Pancreas (tissue), 10 donors: ENCODE measurements around the gene OR13C3. TPM values are rescaled to one million over a fixed set of nuclear protein-coding genes. Genes with fewer than 3 reads are reported as not detected.
"Not testable (repeated sequence)": the region's sequence is repeated elsewhere in the genome, so short reads cannot be mapped to it uniquely, and the experiment has no call there.

Experiments
- ATAC-seq, 4 donors: fragments of 200-7000 bp; cut with Tn5 transposase; one replicate each; pipeline versions ENCODE4 v1.8.0 to v1.9.1; 2020; ENCODE audit warnings: mild to moderate bottlenecking in 4 of 4, moderate library complexity in 4 of 4
- DNase-seq, 6 donors: peaks; one replicate each; pipeline ENCODE4 v3.0.0-alpha.2; 2020
- FAIRE-seq: peaks from 2 replicates; lab custom pipeline; 2012; peaks lifted over from hg19 to GRCh38; lab: Jason Lieb, UNC
- H3K27ac ChIP-seq, 4 donors: fragments of 200-600 bp; sonication (generic); 1 replicate in 3 of 4; 2 replicates in 1 of 4; pipeline versions ENCODE4 v1.5.0 to v1.8.0; 2020
- H3K27me3 ChIP-seq, 4 donors: fragments of 200-600 bp; one replicate each; pipeline ENCODE4 v1.8.0; 2021
- H3K36me3 ChIP-seq, 3 donors: fragments of 200-600 bp; sonication (generic) in 1 of 3; one replicate each; pipeline versions ENCODE4 v1.5.0 to v1.8.0; 2020 to 2021
- H3K4me1 ChIP-seq, 3 donors: fragments of 200-600 bp; one replicate each; pipeline ENCODE4 v1.8.0; 2021
- H3K4me3 ChIP-seq, 4 donors: fragments of 200-600 bp; sonication (generic) in 2 of 4; one replicate each; pipeline versions ENCODE4 v1.5.0 to v1.8.0; 2020 to 2021
- H3K9me3 ChIP-seq, 4 donors: fragments of 200-600 bp; one replicate each; pipeline ENCODE4 v1.8.0; 2021
- WGBS, 2 donors: extraction: QIAGEN DNeasy Blood & Tissue Kit; methylation state at CpG; one replicate each; pipeline ENCODE4 v1.1.7; 2013; 5-methylcytosine and 5-hydroxymethylcytosine counted together
- intact Hi-C, 3 donors: fragments of 100-400 bp; cut with DNase I; formaldehyde crosslinking; loops; one replicate each; pipeline versions ENCODE4 v1.11.1 to v1.14.2; 2022
- polyA plus RNA-seq, 2 donors: library from polyadenylated mRNA; stranded (reverse); fragments of 200-250 nt; gene quantifications; one replicate each; pipeline ENCODE4 v1.2.3, GENCODE V29; 2013
- total RNA-seq, 6 donors: library from RNA; stranded (reverse); fragmentation: NEBNext Ultra II Directional in 4 of 6; extraction: Animal tissue kit (Norgen Biotek cat#: 25700) in 4 of 6; gene quantifications; one replicate each; pipeline versions ENCODE4 v1.2.1 to v1.2.4, GENCODE V29; 2021 to 2023
- TF ChIP-seq, protein P1 (sequence below), 4 donors: fragments of 200-600 bp; sonication (generic) in 3 of 4; IDR thresholded peaks; one replicate each; pipeline versions ENCODE4 v1.5.0 to v1.8.0; 2021; ENCODE audit warnings: antibody characterized with exemption in 4 of 4
- donor health status: healthy with polysubstance abuse.
- donor health status: DM: no; HTN: no; CAD: no; lungs with moderate emphysema.
- donor health status: DM: no; HTN: no; CAD: no.
- donor health status: control.
- donor health status: control.
- donor health status: Bipolar disorder and iron deficiency.
- donor health status: DM: yes; HTN: yes; CAD: no.
- donor health status: DM: no; HTN: no; CAD: no.
- donor health status: DM: no; HTN: no; CAD: no.
- donor health status: DM: yes; HTN: yes; CAD: no.

The OR13C3 gene
- total and polyA plus RNA-seq, 8 donors, result not detected

DNA sequence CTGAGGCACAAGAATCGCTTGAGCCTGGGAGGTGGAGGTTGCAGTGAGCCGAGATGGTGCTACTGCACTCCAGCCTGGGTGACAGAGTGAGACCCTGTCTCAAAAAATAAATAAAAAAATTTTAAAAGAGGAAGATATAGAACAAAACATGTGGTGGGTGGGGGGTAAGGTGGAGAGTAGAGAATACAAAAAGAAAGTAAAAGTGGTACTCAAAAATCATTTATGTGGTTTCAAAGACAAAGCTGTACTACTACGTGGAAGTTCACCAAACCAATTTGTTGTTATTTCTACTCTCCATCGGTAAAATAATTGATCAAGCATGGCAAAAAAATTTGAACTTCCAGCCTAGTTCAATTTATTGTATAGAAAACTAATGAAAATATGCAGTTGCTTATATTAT is 8.0 kb upstream of the OR13C3 start:
- Histone ChIP-seq H3K4me3 (no peak overlapping the region), H3K27ac (no peak overlapping the region), H3K4me1 (no peaks in the 10 kb centered on the region), H3K36me3 (no peaks in the 10 kb centered on the region), H3K27me3 (no peaks in the 10 kb centered on the region), H3K9me3 (no peaks in the 10 kb centered on the region)
- intact Hi-C loops, result no loop called here
- DNase-seq, result no peak
- TF ChIP-seq, protein P1, sequence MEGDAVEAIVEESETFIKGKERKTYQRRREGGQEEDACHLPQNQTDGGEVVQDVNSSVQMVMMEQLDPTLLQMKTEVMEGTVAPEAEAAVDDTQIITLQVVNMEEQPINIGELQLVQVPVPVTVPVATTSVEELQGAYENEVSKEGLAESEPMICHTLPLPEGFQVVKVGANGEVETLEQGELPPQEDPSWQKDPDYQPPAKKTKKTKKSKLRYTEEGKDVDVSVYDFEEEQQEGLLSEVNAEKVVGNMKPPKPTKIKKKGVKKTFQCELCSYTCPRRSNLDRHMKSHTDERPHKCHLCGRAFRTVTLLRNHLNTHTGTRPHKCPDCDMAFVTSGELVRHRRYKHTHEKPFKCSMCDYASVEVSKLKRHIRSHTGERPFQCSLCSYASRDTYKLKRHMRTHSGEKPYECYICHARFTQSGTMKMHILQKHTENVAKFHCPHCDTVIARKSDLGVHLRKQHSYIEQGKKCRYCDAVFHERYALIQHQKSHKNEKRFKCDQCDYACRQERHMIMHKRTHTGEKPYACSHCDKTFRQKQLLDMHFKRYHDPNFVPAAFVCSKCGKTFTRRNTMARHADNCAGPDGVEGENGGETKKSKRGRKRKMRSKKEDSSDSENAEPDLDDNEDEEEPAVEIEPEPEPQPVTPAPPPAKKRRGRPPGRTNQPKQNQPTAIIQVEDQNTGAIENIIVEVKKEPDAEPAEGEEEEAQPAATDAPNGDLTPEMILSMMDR (IDR thresholded peaks at IDR 0.05), result no peak
- ATAC-seq, result no peak
- FAIRE-seq, result no peak
- WGBS, 2 donors, result 84 to 91% methylated on average over 4 of the region's 4 CpGs

DNA sequence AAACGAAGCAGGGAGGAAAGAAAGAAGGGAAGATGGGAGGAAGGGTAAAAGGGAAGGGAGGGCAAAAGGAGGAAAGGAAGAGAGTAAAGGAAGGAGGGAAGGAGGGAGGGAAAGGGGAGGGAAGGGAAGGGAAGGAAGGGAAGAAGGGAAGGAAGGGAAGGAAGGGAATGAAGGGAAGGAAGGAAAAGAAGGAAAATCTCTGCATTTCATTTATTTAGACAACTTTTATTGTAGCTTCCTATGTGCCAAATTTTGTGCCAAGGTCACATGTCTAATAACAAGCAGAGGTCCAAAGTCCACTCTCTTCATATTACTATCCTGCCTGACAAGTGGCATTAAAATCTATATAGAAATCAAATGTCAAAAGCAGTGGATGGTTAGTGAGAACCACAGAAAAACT is 2.6 kb upstream of the OR13C3 start:
- TF ChIP-seq, protein P1 (IDR thresholded peaks at IDR 0.05), result no peak
- 59 to 77% methylated on average over 1 of the region's 1 CpG for WGBS, 2 donors

DNA sequence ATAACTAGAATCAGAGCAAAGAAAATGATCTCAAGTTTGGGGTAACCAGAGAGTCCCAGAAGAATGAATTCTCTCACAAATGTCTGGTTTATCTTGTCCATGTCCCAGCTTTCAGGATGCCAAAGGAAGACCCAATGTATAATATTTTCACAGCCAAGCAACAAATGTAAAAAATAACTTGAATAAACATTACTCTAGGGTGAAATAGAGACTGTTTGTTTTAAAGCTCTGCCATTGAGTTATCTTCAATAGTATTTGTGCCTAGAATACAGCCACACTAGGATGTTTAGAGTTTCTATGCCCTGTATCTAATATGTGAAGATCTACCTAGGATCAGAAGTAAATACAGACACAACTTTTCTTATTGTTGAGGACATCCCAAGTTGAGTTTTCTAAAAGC is 9.5 kb downstream of the OR13C3 start, which contains the start of gene OR13C4:
TSS of gene OR13C4 (minus strand) at position 101 of the 400 bp plus-strand sequence. CDS start at position 101, 0 bp downstream.
- Histone ChIP-seq H3K27ac (no peak within 1 kb of the TSS), H3K4me1 (no peaks in the 10 kb centered on the region)

More for the DNA sequence above, 2.6 kb upstream of the OR13C3 start:
- no peak for FAIRE-seq
- H3K27ac ChIP-seq, result no peak overlapping the region
- no peaks in the 10 kb centered on the region for H3K4me1 ChIP-seq
- intact Hi-C loops, result no loop called here
- no peak overlapping the region for H3K4me3 ChIP-seq
- DNase-seq, result no peak
- no peaks in the 10 kb centered on the region for H3K9me3 ChIP-seq
- no peaks in the 10 kb centered on the region for H3K36me3 ChIP-seq
- no peak for ATAC-seq
- no peaks in the 10 kb centered on the region for H3K27me3 ChIP-seq

DNA sequence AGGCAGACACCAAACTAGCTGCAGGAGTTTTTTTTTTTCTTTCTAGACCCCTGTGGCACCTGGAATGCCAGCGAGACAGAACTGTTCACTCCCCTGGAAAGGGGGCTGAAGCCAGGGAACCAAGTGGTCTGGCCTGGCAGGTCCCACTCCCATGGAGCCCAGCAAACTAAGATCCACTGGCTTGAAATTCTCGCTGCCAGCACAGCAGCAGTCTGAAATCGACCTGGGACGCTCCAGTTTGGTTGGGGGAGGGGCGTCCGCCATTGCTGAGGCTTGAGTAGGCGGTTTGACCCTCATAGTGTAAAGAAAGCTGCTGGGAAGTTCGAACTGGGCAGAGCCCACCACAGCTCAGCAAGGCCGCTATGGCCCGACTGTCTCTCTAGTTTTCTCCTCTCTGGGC is 16.4 kb downstream of the OR13C3 start:
- H3K4me3 ChIP-seq, H3K9me3 ChIP-seq, H3K27ac ChIP-seq, H3K36me3 ChIP-seq, FAIRE-seq, ATAC-seq, H3K27me3 ChIP-seq, H3K4me1 ChIP-seq, intact Hi-C loops: not testable (repeated sequence)
- peak in 1 of 6 donors; percentile 17 for DNase-seq
- WGBS, 2 donors, result 75 to 88% methylated on average over 10 of the region's 10 CpGs

More for the DNA sequence above, 9.5 kb downstream of the OR13C3 start, which contains the start of gene OR13C4:
- no peak for DNase-seq
- no peak for FAIRE-seq
- H3K27me3 ChIP-seq, result peaks cover 0 to 3% (median 0%) of the 10 kb centered on the region in 4 donors
- no peaks in the 10 kb centered on the region for H3K36me3 ChIP-seq
- intact Hi-C loops, result no loop called here
- no peaks in the 10 kb centered on the region for H3K9me3 ChIP-seq
- TF ChIP-seq, protein P1 (IDR thresholded peaks at IDR 0.05), result no peak
- no peak within 1 kb of the TSS for H3K4me3 ChIP-seq
- no peak for ATAC-seq

DNA sequence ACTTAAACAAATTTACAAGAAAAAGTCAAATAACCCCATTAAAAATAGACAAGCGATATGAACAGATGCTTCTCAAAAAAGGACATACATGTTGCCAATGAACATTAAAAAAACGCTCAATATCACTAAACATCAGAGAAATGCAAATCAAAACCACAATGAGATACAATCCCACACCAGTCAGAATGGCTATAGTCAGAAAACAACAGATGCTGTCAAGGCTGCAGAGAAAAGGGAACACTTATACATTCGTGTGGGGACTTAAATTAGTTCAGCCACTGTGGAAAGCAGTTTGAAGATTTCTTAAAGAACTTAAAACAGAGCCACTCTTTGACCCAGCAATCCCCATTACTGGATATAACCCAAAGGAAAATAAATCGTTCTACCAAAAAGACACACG is 21.8 kb downstream of the OR13C3 start:
- ATAC-seq (no peak), FAIRE-seq (no peak), DNase-seq (no peak)
- TF ChIP-seq, protein P1 (IDR thresholded peaks at IDR 0.05), result no peak
- Histone ChIP-seq H3K4me3 (no peak overlapping the region), H3K27ac (no peak overlapping the region), H3K4me1 (no peaks in the 10 kb centered on the region), H3K27me3 (no peaks in the 10 kb centered on the region), H3K36me3 (no peaks in the 10 kb centered on the region), H3K9me3 (no peaks in the 10 kb centered on the region)
- intact Hi-C loops, result no loop called here
- WGBS, 2 donors, result 59 to 73% methylated on average over 5 of the region's 5 CpGs
